ENCODE data around the gene EMILIN2. TPM values are rescaled to one million over a fixed set of nuclear protein-coding genes. Genes with fewer than 3 reads are reported as not detected.

Gene EMILIN2
- total and polyA plus RNA-seq, 4 donors: 0.58 to 4.6 (median 1.8) TPM

DNA sequence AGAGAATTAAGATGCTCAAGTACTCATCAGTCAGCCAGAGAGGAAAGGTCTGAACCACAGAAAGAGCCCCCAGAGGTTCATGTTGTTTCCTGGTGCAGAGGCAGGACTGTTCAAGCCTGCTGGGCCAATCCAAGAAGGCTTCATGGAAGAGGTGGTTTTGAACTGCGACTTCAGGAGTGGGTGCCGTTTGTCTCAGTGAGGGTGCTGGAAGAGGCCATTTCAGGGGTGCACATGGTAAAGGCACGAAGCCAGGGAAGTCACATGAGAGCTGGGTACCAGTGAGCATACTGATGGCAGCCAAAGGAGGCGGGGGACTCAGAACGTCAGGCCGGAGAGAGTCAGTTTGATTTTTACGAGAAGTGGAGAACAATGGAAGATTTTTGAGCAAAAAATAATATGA lies 55.5 kb downstream of the EMILIN2 start:
- H3K27me3 ChIP-seq (ENCODE audit: control insufficient read depth in 4 of 4, insufficient read depth in 4 of 4, low read length in 3 of 4): no peaks in the 10 kb centered on the region
- WGBS: 93% methylated on average over 7 of the region's 7 CpGs
- H3K9me3 ChIP-seq (ENCODE audit: control insufficient read depth in 4 of 4, low read length in 3 of 4): no peaks in the 10 kb centered on the region
- no peak overlapping the region for H3K27ac ChIP-seq (ENCODE audit: low read depth in 1 of 2, low read length in 2 of 2)
- H3K4me1 ChIP-seq (ENCODE audit: control insufficient read depth in 4 of 4, insufficient read depth in 4 of 4, low read length in 3 of 4): peaks cover 0 to 11% (median 7%) of the 10 kb centered on the region in 4 donors
- H3K36me3 ChIP-seq (ENCODE audit: control insufficient read depth in 4 of 4, insufficient read depth in 3 of 4, low read depth in 1 of 4, low read length in 3 of 4): no peaks in the 10 kb centered on the region
- no peak for TF ChIP-seq RXRA (IDR thresholded peaks at IDR 0.05)
- no peak for TF ChIP-seq GABPA (IDR thresholded peaks at IDR 0.05 in 1 of 2, conservative IDR thresholded peaks at IDR 0.05 in 1 of 2)
- TF ChIP-seq HNF4A (conservative IDR thresholded peaks at IDR 0.05): no peak
- TF ChIP-seq JUND (IDR thresholded peaks at IDR 0.05): no peak
- TF ChIP-seq, protein P1, sequence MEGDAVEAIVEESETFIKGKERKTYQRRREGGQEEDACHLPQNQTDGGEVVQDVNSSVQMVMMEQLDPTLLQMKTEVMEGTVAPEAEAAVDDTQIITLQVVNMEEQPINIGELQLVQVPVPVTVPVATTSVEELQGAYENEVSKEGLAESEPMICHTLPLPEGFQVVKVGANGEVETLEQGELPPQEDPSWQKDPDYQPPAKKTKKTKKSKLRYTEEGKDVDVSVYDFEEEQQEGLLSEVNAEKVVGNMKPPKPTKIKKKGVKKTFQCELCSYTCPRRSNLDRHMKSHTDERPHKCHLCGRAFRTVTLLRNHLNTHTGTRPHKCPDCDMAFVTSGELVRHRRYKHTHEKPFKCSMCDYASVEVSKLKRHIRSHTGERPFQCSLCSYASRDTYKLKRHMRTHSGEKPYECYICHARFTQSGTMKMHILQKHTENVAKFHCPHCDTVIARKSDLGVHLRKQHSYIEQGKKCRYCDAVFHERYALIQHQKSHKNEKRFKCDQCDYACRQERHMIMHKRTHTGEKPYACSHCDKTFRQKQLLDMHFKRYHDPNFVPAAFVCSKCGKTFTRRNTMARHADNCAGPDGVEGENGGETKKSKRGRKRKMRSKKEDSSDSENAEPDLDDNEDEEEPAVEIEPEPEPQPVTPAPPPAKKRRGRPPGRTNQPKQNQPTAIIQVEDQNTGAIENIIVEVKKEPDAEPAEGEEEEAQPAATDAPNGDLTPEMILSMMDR (IDR thresholded peaks at IDR 0.05; ENCODE audit: low read depth, low read length, missing input control): no peak
- TF ChIP-seq EGR1 (IDR thresholded peaks at IDR 0.05; ENCODE audit: low read depth in 2 of 2): no peak
- TF ChIP-seq NR2F2 (IDR thresholded peaks at IDR 0.05): no peak
- TF ChIP-seq YY1 (IDR thresholded peaks at IDR 0.05): no peak
- no peak for TF ChIP-seq ZBTB33 (IDR thresholded peaks at IDR 0.05)
- TF ChIP-seq REST (IDR thresholded peaks at IDR 0.05): no peak
- no peak for TF ChIP-seq RAD21 (IDR thresholded peaks at IDR 0.05)
- TF ChIP-seq FOXA2 (IDR thresholded peaks at IDR 0.05): no peak
- no peak for TF ChIP-seq HNF4G (IDR thresholded peaks at IDR 0.05)
- no peak overlapping the region for H3K9ac ChIP-seq (ENCODE audit: low read depth in 1 of 2, low read length in 2 of 2)
- H3K4me3 ChIP-seq (ENCODE audit: low read depth in 1 of 3, low read length in 3 of 3): no peak overlapping the region
- no peak for DNase-seq (ENCODE audit: low spot score)

GRCh38 chr18:2903006-2903405 lies 56.2 kb downstream of the EMILIN2 start:
- Histone ChIP-seq H3K9ac (ENCODE audit: low read depth in 1 of 2, low read length in 2 of 2) (no peak overlapping the region), H3K27me3 (ENCODE audit: control insufficient read depth in 4 of 4, insufficient read depth in 4 of 4, low read length in 3 of 4) (no peaks in the 10 kb centered on the region), H3K36me3 (ENCODE audit: control insufficient read depth in 4 of 4, insufficient read depth in 3 of 4, low read depth in 1 of 4, low read length in 3 of 4) (no peaks in the 10 kb centered on the region), H3K9me3 (ENCODE audit: control insufficient read depth in 4 of 4, low read length in 3 of 4) (no peaks in the 10 kb centered on the region), H3K4me1 (ENCODE audit: control insufficient read depth in 4 of 4, insufficient read depth in 4 of 4, low read length in 3 of 4) (peaks cover 0 to 13% (median 8%) of the 10 kb centered on the region in 4 donors), H3K27ac (ENCODE audit: low read depth in 1 of 2, low read length in 2 of 2) (no peak overlapping the region), H3K4me3 (ENCODE audit: low read depth in 1 of 3, low read length in 3 of 3) (no peak overlapping the region)
- WGBS: 58% methylated on average over 5 of the region's 5 CpGs
- DNase-seq (ENCODE audit: low spot score): no peak
- no peak for TF ChIP-seq ZBTB33 (IDR thresholded peaks at IDR 0.05)
- TF ChIP-seq YY1 (IDR thresholded peaks at IDR 0.05): no peak
- no peak for TF ChIP-seq GABPA (IDR thresholded peaks at IDR 0.05 in 1 of 2, conservative IDR thresholded peaks at IDR 0.05 in 1 of 2)
- no peak for TF ChIP-seq JUND (IDR thresholded peaks at IDR 0.05)
- TF ChIP-seq RAD21 (IDR thresholded peaks at IDR 0.05): no peak
- no peak for TF ChIP-seq REST (IDR thresholded peaks at IDR 0.05)
- TF ChIP-seq, protein P2, sequence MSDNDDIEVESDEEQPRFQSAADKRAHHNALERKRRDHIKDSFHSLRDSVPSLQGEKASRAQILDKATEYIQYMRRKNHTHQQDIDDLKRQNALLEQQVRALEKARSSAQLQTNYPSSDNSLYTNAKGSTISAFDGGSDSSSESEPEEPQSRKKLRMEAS (IDR thresholded peaks at IDR 0.05): no peak
- TF ChIP-seq RXRA (IDR thresholded peaks at IDR 0.05): no peak
- no peak for TF ChIP-seq SP1 (IDR thresholded peaks at IDR 0.05)
- no peak for TF ChIP-seq EGR1 (IDR thresholded peaks at IDR 0.05; ENCODE audit: low read depth in 2 of 2)
- TF ChIP-seq HNF4A (conservative IDR thresholded peaks at IDR 0.05): no peak
- no peak for TF ChIP-seq FOXA2 (IDR thresholded peaks at IDR 0.05)
- no peak for TF ChIP-seq FOXA1 (IDR thresholded peaks at IDR 0.05)
- no peak for TF ChIP-seq NR2F2 (IDR thresholded peaks at IDR 0.05)
